Stimulated activated CD8-positive, alpha-beta memory T cell treated with anti-CD3 and anti-CD28 coated beads, Interleukin-15, amount 100 ng/mL, for 48 hours (primary cell): ENCODE results near the gene ARMH3.
A peak's percentile ranks its signal among the peaks of the same experiment; 100 is the strongest.

ENCODE experiments used
- DNase-seq, 2 donors: peaks; one replicate each; pipeline ENCODE4 v3.0.0-alpha.2; 2020; ENCODE audit warnings: low read depth in 2 of 2

The ARMH3 gene

DNA sequence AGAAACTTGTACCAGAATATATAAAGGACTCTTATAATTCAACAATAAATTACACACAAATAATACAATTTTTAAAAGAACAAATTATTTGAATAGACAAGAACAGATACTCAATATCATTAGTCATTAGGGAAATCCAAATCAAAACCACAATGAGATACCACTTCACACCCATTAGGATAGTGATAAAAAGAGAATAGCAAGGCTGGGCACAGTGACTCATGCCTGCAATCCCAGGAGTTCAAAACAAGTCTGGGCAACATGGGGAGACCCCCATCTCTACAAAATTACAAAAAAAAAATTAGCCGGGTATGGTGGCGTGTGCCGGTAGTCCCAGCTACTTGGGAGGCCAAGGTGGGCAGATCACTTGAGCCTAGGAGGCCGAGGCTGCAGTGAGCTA is 160.2 kb downstream of the ARMH3 start:
- DNase-seq = no peak

DNA sequence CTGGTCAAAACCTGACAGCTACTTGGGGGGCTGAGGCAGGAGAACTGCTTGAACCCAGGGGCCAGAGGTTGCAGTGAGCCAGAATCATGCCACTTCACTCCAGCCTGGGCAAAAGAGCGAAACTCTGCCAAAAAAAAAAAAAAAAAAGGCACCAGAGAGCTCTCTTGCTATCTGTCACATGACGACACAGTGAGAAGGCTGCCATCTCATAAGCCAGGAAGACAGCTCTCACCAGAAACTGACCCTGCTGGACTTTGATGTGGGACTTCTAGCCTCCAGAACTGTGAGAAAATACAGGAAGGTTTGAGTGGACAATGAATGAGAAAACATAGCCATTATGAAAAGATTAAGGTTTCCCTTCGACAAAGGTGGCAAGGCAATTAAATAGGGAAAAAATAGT is 161.2 kb downstream of the ARMH3 start:
- no peak for DNase-seq

DNA sequence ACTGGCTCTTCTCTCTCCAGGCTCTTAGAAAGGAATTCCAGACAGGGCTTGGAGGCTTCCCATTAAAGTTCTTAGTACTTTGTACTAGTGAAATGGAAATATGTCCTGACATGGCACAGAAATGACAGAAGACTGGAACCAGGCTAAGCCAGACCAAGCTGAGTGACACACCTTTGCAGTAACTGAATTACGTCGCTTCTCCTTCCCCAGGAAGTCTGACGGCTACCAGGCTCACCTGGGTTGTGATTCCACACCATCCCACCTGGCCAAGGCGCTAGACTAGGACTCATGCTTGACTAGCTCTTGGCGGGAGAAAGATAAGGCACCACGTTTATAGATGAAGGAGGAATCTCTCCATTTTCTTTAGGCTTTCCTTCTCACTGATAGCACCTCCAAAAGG is 161.7 kb downstream of the ARMH3 start:
- no peak for DNase-seq

DNA sequence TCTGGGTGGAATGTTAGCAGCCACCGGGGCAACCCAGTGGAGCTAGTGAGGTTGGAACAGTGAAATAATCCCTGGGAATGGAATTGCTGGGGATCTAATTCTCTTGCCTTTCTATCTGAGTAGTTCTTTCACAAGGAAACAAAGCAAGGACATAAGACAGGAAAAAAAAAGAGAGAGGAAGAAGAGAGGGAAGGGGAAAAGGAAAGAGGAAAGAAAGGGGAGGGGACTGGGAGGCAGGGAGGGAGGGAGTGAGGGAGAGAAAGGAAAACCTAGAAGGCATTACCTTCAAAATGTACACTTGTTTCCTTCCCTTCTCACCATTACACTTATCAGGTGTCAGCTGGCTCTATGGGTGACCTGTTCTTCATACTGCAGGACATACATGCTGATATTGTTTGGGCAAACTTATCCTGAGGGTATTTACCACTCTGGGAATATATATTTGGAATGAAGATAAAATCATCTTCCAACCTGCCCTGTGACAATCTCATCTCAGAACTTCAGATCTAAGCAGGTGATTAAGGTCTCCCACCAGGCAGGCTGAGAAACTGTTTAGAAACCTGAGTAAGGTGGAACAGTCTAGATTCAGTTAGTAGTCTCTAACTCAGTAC is 162.4 kb downstream of the ARMH3 start:
- no peak for DNase-seq

DNA sequence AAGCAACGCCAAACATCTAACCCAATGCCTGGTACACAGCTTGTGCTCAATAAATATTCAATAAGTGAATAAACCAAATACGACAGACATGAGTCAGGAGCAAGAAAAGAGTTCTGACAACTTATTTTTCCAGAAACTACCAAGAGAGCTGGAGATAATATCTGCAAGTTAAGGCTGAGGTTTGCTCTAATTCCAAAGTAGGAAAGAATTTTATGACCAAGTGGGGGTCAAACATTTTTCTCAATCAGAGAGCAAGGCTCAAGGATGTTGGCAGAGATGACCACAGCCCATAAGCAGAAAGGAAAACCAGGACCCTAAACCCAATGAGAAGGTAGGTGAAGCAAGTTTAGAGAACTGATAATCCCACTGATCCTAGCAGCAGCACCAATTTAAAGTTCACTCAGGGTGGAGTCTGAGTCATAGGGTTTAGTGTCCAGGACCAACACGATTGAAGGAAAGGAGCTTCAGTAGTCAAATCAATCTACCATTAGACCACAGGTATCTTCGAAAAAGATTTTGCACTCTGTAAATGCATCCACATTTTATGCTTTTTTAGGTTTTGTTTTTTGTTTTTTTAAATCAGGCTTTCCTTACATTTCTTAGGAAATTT is 163.1 kb downstream of the ARMH3 start:
- no peak for DNase-seq

DNA sequence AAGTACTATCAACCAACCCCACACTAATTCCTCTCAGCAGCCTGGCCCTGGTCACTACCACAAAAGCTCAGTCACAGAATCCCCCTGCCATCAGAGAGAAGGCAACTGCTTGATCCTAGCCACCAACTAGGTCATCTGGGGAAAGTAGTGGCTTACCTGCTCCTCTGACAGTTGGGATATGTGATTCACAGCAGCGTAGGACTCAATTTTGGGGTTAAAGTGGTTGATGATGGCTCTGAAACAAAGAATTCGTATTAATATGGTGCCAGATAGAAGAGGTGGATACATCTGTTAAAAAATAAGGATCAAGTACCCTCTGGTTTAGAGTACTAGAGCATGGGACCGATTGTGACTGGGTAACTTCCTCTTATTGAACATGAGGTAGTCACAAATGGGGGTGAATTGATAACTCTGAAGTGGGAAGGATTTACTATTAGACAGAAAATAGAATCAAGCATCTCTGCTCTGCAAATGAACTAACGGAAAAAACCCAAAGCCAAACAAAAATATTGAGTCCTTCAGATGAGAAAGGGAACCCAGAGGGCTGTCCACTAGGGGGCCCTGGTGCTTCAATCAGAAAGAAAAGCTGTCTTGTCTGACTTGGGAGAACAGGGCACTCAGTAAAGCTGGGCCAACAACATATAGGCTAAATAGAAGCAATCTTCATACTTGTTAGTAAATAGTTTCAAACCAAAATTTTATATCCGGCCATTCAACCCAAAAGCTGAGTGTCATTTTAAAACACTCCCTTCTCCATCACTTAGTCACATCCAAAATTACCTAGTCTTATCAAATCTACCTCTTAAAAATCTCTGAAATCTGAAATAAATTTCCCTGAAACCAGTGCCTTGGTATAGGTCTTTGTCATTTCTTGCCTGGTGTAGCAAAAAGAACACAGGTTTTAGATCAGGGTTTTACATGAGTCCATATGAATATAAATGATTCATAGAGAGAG is 166.4 kb downstream of the ARMH3 start:
- peak; percentile 26 to 43 for DNase-seq

DNA sequence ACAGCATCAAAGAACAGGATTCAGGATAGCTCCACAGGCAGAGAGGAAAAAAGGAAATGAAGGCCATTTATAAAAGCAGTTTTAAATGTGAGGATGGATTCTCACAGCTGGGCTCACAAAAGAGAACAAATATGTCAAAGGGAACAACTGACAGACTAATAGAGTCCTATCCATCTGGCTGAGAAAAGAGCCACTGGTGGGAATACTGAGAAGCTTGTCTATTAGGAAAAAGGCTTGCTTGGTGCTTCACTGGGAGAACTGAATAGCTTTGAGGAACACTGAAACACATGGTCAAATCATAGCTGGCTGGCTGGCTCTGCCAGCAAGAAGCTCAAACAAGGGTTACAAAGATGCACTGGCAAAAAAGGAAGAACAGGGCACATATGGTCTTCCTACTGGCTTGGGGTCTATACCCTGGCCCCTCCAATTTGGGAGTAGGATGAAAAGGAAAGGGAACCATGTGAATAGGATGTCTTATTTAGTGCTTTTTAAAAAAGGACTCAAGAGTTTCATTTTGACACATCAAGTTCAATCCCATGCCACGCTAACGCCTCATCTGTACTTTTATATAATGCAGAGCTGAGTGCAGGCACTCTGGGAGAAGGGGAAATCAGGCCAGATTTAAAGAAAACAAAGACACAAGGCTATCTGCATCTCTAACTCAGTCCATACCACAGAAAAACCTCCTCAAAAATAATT is 167.6 kb downstream of the ARMH3 start:
- DNase-seq = no peak

DNA sequence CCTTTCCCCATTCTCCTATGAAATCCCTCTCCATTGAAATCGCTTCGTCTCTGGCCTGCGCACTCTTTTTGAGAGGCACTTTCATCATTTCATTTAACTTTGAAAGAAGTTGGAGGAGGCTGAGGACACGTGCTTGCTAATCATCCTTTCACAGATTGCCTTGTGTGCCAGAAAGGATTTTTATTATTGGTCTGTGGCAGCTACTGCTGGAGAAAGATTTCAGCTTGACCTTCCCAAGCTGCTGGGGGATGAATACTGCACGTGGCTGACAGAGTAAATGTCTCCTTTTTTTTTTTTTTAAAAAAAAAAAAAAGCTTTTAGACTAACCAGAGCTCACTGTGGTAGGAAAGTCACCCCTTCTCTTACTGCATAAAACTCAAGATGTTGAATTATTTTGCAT is 168.2 kb downstream of the ARMH3 start:
- DNase-seq = no peak

DNA sequence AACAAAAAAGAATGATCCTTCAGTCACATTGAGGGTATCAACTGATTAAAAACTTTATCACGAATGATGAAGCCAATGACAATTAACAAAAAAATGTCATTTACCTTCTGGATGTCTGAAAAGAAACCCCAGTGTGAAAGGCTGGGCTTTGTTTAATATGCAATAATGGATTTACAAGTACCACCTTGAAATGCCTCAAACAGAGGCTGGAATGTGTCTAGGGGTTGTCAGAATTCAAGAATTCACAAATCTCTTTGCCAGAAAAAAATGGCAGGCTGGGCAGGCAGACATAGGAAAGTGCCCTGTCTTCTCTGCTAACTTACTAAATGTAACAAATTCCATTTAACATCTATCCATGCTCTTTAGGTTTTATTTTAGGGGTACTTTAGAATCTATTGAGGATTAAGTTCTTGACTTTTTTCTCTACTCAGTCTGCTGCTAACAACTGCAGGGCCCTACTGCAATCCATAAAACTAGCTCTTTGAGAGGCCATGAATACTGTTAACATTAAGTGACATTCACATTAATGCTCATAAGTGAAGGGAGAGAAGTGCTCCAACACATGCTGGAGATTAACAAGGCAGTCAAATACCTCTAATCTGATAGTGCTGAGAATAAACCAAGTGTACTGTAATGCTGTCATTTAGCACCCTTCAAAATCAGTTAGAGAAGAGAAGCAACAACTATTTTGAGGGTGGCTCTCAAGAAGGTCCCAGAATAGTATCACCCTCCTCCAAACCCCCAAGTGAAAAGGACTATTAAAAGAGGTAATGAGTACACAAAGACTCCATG is 169.3 kb downstream of the ARMH3 start:
- DNase-seq = no peak

DNA sequence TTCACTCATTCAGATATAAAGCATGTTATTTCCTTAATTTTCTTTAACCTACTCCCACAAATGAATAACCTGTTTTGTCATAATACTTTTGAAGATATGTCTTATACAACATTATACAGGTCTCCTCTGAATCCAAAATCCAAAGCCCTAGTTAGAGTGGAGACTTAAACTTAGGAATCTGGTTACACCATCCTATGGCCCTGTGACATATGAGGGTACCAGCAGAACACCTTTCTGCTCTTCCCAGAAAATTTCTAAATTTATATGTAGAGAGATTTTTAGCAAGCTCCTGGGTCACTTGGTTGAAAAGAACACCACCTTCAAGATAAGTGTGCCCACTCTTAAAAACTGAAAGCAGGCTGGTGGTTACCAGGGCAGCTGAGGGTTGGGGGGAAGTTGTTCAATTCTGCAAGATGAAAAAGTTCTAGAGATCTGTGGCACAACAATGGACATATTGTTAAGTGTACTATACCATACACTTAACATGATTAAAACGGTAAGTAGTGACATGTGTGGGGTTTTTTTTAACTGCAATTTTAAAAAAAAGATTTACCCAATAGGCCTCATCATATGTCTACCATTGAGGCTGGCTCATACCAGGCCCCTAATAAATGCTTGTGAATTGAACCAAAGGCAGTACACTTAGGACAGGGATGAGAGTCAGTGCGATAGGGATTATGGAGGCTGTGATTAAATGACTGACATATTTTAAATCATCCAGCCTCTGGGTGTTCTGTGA is 174.8 kb downstream of the ARMH3 start:
- no peak for DNase-seq

DNA sequence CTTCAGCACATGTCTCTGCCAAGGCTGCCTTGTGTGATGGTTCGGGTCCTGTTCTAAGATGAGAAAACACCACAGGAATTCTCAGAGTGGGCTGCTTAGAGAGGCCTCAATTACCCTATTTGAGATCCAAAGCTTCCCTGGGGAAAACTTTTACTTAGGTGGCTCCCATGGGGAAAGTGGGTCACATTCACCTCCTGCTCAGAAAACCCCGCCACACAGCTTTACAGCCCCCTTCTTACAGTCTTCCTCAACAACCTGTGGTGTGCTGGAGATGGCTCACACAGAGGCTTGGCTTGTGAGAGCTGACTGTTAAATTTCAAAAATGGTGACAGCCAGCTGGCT is 175.8 kb downstream of the ARMH3 start:
- no peak for DNase-seq

DNA sequence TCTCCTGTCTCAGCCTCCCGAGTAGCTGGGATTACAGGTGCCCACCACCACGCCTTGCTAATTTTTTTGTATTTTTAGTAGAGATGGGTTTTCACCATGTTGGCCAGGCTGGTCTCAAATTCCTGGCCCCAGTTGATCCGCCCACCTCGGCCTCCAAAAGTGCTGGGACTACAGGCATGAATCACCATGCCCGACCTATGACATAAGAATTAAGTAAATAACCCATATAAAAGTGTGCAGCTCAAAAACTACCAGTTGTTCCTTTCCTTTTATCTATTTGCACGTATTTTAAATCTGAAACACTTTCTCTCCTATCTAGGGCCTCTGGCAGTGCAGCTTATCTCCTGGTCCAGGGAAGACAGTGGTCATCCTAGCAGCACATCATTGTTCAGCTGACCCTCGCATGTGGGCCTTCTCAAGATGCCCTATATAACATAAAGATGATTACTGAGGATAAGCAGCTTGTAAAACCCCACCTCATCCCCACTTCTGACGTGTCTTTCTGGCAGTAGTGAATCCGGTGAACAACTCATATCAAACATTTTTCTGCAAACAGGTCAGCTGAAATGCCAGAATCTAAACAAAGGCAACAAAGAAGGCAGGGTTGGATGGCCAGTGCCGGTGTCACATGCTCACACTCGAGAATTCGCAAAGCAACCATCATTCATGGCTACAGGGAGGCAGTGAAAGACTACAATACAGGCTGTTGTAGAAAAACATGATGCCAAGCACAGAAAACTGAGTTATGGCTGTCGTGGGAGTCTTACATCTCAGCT is 176.3 kb downstream of the ARMH3 start:
- no peak for DNase-seq

DNA sequence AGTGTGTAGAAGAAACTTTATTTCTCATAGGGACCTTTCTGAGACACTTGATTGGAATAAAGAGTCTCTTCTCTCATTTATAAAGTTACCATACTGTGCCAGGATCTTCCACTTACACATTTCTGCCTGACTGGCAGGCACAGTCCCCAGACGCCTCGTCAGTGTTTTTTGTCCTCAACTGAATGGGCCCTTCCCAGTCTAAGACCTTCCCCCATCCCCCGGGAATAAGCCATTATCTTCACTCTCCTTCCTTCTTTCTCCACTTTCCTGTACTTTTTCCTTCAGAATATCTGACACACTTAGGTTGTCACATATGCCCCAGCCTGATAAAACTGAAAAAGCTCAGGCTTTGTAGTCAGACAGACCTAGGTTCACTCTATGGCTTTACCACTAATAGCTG is 177.1 kb downstream of the ARMH3 start:
- DNase-seq = no peak

DNA sequence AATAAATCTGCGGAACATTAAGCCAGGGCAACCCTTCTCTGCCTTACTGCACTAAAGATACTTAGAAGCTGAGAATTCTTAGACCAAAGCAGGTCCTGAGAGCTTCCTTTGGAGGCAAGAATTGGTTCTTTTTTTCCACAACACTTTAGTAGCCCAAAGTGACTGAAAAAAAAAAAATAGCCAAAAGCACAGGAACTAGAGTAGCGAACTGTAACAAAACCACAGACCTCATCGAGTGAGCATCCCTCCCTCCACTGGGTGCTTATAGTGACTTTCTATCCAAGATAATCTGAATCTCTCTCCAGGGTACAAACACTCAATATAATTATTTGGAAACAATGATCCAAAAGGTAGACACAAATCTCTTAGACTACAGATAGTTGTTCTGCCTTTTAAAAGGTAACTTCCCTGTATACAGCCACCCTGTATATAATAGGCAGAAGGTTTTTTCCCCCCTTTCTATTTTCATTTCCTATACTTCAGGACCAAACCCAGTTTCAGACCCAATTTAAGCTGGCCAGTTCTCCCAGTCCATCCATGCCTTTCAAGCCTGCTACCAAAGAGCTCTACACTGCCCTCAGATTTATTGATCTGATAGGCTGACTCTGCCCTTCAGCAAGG is 180.8 kb downstream of the ARMH3 start:
- no peak for DNase-seq

DNA sequence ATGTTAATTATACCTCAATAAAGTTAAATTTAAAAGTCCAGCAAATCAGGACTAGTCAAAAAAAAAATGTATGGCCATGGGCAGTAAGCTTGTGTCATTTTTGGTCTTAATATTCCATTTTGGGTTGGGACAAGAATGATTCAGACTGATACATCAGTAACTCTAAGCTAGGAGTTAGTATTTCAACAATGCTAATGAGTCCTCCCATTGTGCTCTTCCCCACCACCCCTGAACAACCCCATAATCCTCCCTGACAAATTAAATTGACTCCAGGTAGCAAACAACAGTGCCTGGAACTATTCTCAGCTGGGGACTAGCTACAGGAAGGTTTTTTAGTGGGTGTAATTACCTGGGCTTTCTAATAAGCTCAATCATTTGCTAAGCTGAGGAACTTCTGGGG is 181.7 kb downstream of the ARMH3 start:
- no peak for DNase-seq

DNA sequence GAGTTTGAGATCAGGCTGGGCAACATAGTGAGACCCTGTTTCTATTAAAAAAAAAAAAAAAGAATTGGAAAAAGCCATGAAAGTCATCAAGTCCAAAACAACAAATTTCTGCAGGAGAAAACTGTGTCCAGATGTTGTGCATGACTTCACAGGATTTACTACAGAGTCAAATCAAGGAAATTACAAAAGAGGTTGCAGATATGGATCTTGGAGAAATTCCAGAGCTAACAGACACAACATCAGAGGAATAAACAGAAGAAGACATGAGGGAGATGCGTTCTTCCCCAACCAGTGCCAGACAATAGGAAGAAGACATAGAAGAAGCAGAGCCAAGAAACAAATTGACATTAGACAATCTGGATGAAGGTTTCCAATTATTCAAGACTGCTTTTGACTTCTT is 188.0 kb downstream of the ARMH3 start:
- no peak for DNase-seq

DNA sequence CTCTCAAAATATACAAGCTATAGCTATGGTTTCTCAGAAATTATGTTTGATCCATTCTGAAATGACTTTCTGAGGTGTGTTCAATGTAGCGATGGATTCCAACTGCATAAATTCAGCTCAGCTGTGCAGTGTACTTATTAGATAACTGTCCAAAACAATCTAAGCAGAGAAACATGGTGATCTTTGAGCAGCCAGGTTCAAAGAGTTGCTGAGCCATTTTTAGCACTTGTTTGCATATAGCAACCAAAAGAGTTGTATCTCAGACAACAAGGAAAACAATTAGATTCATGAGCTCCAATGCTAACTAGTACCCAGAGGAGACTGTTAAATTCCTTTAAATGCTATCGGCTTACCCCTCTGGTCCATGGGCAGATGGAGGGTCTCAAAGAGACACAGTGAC is 196.4 kb downstream of the ARMH3 start:
- no peak for DNase-seq

DNA sequence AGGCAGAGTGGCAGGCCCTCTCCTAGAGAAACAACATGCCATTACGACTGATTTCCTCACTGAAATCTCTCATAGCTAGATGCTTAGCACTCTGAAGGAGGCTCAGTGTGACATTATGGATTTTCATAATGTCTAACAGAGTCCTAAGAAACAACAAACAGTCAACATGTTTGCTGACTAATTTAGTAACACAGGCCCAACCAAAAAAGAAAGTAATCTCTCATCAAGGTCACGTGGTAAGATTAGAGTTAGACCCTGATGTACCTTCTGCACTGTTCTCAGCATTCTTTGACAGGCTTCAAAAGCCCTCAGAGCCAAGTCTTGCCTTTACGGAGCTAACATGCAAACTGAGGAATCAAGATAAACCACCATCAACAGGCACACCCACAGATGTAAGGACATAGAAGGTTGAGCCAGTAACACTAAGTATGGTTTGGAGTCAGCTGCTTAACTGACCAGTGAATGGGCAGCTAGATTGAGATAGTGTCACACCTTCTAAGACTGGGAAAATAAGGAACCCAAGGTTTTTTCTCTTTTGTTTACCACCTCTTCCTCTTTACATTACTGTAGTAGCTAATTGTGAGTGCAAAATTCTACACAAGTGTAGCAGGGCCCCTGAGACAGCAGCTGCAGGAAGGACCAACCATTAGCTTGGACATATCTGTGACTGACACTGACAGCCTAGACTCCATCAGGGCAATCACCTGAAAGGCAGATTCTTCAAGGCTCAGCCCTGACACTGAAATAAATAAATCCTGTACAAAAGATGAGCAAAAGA is 197.1 kb downstream of the ARMH3 start:
- DNase-seq = no peak
